Hypothalamus (tissue), 51 donors: ENCODE results near the gene MICOS13.

Source experiments
- DNase-seq, 51 donors: peaks; one replicate each; lab custom pipeline; 2025; lab: John Stamatoyannopoulos, UW

Gene MICOS13

DNA sequence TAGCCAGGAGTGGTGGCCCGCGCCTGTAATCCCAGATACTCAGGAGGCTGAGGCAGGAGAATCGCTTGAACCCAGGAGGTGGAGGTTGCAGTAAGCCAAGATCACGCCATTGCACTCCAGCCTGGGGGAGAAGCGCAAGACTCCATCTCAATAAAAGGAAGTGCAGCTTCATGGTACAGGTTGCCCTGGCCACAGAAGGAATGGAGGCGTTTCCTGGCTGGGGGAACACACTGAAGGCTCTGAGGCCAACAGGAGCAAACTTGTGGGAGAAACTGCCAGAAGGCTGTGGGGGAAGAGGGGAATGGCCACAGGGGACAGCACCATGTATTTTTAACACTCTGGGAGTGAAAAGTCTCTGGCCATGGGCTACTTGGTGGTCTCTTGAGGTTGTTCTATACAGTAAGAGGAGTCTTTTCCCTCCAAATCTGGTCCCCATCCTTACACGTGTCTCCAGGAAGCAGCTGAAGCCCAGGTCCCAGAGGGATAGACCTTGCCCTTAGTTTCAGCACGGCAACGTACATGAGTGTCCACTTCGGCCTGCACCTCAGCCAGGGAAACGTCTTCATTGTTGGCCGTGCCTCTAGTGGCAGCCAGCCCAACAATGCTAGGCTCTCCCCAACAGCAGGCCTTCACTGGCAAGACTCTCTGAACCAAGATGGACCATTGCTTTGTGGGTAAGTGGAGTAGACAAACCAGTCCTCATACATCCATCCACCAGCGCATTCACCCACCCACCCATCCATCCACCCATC lies 7.4 kb downstream of the MICOS13 start:
- DNase-seq, result no peak

DNA sequence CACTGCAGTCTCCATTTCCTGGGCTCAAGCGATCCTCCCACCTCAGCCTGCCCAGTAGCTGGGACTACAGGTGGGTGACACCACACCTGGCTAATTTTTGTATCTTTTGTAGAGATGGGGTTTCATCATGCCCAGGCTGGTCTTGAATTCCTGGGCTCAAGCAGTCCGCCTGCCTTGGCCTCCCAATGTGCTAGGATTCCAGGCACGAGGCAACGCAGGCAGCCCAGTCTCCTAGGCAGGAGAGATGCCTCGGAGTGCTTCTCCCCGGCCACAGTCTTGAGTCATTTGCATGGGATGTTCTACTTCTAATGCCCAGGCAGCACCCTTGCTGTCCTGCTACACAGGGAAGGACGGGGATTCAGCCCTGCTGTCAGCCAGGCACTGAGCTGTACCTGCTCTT lies 8.7 kb downstream of the MICOS13 start:
- no peak for DNase-seq

- DNase-seq, result no peak
These were observed 11.1 kb downstream of the MICOS13 start for GRCh38 chr19:5669212-5669611.

DNA sequence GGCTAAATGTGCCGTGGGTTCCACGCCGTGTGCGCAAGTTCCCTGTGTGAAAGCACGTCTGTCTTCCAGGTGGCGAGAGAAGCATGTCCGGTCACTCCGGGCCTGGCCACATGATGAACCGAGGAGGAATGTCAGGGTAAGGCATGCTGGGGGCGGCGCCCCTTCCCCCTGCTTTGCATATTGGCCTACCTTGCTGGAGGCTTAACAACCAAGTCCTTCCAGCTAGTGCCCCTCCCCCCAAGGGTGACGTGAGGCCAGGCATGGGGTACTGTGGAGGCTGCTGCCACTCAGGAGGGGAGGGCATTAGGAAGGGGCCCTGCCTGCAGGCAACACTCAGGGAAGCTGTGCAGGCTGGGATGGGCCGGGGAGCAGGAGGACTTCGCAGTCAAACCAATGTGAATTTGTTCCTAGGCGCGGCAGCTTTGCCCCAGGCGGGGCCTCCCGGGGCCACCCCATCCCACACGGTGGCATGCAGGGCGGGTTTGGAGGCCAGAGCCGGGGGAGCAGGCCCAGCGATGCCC lies 12.5 kb downstream of the MICOS13 start:
- DNase-seq, result no peak

GRCh38 chr19:5666921-5667610 lies 13.2 kb downstream of the MICOS13 start:
- no peak for DNase-seq

DNA sequence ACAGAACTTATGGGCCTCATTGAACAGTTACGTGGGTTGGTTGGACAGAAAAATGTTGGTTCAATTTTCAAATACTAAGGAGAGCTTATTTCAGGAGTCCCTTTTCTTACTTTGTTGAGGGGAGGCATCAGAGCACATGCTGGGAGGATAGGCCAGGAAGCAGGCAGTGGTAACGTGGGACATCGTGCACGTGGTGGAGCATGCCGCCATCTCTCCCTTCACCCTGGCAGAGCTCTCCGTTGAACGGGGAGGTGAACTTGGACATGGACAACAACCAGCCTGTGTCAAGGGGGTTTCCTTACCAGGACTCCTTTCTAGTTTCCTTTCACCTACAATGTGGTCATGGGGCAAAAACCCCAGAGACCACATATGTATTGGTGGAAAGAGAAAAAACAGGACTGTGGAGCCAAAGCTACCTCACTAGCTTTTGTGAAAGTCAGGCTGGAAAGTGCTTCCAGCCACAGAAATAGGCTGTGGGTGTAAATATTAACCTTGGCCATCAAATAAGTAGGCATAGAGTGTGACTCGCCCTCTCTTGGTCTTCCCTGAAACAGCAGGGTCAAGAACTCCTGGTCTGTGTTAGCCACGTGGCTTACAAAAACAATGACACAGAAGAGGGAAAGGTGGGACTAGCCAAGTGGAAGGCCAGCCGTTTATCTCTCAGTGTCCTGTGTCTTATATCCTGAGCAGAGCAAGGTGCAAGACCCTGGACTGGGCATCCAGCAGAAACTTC lies 14.4 kb downstream of the MICOS13 start:
- DNase-seq, result no peak

DNA sequence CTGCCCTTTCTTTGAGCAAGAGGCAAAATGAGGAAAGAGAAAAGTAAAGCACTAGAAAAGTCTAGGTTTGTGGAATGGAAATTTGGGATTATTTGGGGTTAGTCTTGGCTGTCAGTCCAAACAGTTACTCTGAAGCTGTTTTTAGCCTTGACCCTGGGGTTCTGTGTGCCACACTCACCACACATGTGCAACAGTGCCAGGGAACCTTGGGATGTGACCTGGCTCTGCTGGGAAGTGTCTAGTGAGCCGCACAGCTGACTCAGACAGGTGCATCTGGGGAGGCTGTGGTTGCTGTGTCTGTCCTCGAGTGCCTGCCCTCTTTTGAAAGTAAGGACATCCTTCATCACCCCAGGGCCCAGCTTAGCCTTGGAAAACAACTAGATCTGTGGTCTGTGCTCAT lies 15.8 kb downstream of the MICOS13 start:
- no peak for DNase-seq

DNA sequence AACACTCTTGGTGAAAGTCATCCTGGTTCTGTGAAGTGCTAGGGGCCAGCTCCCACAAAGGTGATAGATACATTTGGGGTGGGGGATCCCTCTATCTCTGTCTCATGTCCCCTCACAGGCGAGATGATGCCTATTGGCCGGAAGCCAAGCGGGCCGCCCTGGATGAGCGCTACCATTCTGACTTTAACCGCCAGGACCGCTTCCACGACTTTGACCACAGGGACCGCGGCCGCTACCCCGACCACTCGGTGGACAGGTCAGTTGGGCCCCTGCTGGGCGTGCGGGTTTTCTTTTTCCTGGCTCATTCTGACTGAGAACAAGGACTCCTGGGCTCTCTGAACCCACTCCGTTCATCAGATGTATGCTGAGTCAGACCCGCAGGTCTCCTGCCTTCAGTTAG lies 16.4 kb downstream of the MICOS13 start:
- no peak for DNase-seq

- DNase-seq, result no peak
These were observed 18.8 kb downstream of the MICOS13 start for GRCh38 chr19:5661483-5661882.

GRCh38 chr19:5655412-5655811 lies 24.9 kb downstream of the MICOS13 start:
- no peak for DNase-seq

DNA sequence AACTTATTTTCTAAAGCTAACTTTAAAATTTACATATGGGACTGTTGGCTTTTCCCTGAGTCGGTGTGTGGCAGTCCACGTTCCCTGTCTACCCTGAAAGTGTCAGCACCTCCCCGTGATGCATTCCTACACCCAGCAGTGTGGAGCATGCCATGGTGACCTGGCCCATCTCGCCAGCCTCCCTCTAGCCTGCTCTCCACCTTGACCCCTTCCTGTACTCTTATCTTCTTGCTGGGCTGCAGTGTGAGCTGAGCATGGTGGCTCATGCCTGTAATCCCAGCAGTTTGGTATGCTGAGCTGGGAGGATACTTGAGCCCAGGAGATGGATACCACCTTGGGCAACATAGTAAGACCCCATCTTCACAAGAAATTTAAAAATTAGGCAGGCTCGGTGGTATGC lies 25.4 kb downstream of the MICOS13 start:
- no peak for DNase-seq

DNA sequence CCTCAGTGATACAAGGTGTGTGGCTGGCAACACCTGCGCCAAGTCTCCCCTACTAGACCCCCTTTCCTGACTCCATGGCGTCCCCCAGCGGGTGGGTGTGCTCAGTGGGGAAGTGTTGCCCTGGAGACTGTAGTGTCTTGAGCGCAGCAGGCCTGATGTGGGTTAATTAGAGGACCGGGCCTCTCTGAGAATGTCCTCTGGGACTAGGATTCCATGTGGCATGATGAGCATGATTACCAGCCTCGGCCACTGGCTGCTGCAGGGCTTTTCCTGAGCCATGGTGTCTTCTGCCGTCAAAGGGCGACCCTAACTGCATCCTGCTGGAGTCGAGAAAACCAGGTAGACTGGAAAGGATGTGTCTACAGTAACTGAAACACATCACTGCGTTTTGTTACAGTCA lies 28.1 kb downstream of the MICOS13 start:
- no peak for DNase-seq

DNA sequence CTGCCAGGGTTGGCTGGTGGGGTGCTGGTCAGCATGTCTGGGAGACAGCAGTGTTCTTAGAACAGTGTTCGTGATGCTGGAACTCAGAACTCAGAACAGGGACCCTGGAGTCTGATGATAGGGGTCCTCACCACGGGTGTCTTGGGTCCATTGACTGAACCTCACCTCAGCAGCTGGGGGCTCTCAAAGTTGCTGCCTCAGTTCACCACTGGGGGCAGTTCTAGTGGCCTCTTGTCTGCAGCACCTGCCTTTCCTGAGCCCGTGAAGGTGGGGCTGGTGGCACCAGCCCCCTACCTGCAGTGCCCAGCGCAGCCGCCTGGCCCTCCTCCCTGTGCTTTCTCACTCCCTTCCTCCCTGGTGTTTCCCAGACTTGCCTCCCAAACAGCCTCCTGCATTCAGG lies 29.0 kb downstream of the MICOS13 start:
- no peak for DNase-seq

DNA sequence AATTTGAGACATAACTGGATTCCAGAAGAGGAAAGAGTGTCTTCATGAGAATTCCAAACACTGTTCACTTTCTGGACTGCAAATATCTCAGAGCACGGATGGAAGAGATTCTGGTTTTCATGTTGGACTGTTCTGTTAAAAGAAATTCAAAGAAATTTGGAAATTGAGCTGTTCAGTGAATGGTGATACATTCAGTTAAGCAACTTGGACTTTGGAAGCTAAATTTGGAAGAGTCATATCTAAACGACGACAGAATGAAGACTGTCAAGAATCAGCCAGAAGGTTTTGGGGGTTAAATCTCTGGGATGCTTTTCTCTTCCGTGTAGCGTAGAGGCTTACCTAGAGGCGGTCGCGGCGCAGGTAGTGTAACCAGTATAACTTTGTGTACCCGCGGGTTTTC lies 31.9 kb downstream of the MICOS13 start:
- DNase-seq, result no peak

- no peak for DNase-seq
These were observed 33.6 kb downstream of the MICOS13 start for GRCh38 chr19:5646703-5647102.

DNA sequence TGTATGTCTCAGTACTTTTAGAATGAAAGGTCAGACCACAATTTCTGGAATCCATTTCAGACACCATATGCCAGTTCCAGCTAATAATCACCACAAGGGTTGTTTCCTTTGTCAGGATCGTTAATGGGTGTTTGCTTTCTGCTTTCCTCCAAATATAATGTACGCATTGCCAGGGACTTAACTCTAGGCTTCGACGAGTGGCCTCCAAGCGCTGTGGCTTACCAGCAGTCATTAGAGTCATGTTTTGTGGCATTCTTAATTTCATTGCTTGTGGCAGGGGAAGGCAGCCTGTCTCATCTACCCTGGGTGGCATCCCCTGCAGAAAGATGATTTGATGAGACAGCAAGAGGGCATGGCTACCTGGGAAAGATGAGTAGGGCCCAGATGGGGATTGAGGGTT lies 34.9 kb downstream of the MICOS13 start:
- no peak for DNase-seq

DNA sequence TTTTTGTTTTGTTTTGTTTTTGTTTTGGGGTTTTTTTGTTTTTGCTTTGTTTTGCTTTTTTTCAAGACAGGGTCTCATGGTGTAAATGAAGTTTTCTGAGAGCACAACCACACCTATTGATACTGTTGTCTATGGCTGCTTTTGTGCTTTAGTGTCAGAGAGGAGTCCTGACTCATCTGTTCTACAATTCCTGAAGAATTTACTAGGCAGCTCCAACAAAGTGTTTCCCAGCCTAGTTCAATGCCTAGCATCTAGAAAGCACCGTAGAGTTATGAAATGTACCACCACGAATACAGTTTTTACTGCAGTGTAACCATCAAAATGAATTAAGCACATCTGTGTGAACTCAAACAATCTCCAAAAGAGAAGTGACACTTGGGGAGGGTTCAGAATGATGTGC lies 36.3 kb downstream of the MICOS13 start:
- DNase-seq, result no peak

- DNase-seq, result no peak
These were observed 37.3 kb downstream of the MICOS13 start for GRCh38 chr19:5643060-5643459.

- no peak for DNase-seq
These were observed 38.1 kb downstream of the MICOS13 start for GRCh38 chr19:5642204-5642603.

DNA sequence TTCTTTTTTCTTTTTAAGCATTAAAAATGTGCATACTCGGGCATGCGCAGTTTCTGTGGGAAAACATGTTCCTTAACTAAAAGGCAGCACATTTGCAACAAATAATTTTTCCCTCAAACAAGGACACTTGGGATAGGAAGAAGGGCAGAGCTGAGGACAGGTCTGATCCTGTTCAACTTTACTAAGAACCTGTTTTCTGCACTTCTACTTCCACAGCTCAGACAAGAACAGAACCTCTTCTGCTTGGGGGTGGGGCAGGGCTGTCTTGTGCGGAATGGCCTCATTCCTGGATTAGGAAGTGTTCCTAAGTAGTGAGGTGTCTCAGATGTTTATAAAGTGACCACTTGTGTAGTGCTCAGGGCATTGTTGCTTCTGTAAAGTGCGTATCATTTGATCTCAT lies 39.1 kb downstream of the MICOS13 start:
- no peak for DNase-seq

DNA sequence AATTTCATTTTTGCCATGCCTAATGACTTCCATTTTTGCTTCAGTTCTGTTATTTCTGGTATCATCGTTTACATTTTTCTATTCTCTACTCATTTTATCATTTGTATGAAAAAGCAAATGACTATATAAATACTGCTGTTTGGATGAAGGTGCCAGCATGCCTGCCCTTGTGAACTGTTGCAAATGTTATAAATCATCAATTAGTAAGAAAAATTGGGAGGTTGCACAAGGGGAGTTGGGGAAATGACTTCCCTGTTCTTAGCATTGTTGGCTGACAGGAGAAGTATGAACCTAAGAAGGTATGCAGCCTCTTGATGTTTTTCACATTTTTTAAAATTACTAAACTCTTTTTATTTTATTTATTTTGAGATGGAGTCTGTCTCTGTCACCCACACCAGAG lies 42.3 kb downstream of the MICOS13 start:
- no peak for DNase-seq

GRCh38 chr19:5635427-5635826 lies 44.9 kb downstream of the MICOS13 start:
- DNase-seq, result no peak
